Measurements from ENCODE around the gene HIPK2.

Gene HIPK2

DNA sequence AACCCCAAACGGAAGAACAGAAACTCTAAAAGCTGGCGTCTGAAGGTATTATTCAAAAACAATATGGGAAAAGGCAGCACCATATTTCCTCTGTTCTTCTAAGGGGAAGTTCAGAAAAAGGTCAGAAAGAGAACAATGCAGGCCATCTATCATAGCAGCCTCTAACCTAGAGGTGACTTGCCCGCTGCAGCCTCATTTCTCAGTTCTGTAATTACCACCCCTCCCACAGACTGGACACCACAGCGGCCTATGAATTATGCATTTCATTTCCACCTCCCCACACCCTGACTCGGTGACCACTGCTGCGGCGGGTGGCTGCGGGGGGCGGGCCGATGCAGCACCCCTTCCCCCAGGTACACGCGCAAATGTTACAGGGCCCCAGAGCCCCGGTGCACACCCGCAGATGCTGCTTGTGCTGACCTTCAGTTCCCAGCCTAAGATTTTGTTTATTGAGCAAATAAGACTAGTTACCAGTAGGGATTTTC is 128.8 kb downstream of the HIPK2 start:
- peak; percentile 8 for DNase-seq (ENCODE audit: low spot score)

DNA sequence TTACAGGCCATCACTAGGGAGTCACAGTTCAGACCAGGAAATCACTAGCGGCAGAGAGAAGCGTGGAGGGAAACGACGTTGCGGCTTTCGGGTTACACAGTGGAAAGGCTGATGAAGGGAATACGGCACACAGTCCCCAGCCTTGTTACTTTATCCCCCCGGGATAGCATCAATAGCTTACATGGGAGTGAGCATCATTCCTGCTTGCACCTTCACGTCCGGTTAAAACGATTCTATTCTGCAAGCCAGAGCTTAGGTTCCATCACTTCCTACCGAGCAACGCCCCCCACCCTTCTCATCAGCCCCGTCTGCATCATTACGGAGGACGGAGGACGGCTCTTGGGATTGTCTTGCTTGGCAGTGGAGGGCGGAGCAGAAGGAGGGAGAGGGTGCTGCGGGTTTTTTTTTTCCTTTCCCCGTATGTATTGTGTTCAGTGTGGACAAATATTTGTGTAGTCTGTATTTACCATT is 129.4 kb downstream of the HIPK2 start:
- no peak for DNase-seq (ENCODE audit: low spot score)

DNA sequence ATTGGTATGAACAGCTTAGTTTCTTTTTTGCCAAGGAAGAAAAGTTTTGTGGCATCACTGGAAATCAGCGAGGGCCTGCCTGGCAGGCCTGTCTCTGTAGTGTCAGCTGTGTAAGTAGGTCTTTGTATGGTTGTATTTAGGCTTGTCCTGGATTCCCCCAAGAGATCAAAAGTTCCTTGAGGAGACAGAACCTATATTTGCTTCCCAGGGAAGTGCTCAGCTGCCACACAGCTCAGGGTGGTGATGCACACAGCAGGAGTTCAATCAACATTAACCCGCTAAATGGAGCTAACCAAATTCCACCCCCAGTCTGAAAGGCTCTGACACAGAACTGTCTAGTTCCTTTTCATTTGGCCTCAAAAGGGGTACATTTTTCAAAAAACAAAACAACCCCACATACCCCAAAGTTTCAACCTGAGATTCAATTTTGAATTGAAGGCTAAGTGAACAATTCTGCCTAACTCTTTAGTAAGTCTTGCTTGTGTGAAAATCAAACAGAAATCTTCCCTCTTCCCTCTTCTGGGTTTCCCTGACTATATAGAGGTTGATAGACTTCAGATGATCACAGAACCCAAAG is 129.9 kb downstream of the HIPK2 start:
- DNase-seq (ENCODE audit: low spot score): no peak

DNA sequence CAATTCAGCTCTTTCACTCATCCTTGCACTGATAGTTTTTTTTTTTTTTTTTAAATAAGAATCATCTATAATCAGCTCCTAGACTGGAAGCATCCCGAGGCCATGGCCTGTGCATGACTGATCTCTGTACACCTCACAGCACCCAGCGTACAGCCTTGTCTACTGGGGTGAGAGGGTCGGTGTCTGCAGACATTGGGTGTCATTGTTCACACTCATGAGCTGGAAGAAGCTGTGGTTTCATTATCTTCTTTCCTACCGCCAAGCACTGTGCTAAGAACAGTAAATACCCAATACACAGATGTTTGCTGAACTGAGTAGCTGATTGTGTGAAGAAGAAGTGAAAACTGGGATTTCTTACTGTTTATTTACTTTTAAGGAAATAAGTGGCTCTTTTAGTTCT is 130.7 kb downstream of the HIPK2 start:
- peak; percentile 22 for DNase-seq (ENCODE audit: low spot score)

DNA sequence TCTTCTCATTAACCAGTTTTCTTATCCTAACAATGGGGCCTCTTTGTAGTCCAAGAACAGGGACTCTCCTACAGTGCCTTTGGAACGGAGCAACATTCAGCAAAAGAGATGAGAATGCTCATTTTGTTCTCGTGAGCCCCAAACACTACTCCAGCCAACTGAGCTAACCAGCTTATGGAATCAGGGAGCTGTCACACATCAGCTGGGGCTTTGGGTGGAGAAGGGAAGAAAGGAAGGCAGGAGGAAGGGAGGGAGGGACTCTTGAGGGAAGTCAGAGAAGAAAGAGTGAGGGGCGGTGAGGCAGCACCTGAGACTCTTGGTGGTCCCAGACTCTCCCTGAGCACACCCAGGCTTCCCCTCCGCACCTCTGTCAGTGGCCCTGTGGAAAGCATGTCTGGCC is 131.2 kb downstream of the HIPK2 start:
- no peak for DNase-seq (ENCODE audit: low spot score)

DNA sequence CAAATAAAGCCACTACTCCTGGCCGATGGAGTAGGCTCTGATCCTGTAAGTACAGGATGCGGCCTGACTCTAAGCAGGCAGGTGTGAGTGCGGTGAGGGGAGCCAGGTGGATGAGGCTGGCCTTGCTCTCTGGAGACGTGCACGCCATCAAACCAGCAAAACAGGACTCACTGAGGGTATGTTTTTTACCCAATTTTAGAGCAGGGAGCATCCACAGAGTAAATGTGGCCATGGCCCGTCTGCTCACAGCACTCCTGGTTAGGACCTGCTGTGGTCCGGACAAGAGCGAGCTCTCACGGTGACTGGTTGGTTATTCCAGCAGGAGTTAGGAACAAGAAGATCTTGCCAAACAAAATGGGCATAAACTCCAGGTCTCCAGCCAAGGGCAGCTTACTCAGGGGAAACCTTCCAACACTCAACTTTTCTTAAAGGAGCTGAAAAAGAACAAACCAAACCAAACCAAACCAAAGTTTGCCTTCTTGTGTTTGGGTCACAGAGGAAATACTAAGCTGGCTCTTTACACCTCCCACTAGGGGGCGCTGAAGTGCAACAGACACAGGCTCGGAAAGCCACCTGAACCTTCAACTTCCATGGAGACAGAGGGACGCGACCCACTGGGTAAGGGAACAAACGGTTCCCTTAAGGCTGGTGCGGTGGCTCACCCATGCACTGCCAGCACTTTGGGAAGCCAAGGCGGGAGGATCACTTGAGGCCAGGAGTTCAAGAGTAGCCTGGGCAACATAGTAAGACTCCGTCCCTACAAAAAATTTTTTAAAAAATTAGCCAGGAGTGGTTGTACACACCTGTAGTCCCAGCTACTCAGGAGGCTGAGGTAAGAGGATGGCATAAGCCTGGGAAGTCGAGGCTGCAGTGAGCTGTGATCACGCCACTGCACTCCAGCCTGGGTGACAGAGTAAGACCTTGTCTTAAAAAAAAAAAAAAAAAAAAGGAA is 131.9 kb downstream of the HIPK2 start:
- peak; percentile 81 for DNase-seq (ENCODE audit: low spot score)

DNA sequence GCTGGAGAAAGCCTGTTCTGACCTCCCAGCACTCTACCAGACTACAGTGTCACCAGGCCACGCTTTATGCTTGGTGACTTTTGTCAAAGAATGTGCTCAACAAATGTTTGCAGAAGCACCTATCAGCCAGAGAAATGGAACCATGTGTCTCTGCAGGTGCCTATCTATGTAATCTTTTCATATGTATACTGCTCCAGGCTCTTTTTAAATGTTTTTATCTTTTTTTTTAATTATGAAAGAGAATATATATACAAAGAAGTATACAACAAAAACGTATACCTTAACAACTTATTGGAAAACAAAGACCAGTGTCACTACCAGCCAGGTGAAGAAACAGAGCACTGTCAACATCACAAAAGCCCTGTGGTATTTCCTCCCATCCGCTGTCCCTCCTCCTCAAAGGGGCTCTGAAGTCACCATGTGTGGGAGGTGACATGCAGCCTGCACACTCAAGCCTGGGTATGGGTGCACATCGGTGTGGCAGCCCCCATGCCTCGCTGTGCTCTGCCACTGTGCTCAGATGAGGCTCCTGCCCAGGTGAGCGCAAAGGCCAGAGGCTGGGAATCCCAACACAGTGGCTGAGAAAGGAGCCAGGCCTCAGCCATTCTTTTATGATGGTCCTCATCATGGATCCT is 133.7 kb downstream of the HIPK2 start:
- DNase-seq (ENCODE audit: low spot score): no peak

DNA sequence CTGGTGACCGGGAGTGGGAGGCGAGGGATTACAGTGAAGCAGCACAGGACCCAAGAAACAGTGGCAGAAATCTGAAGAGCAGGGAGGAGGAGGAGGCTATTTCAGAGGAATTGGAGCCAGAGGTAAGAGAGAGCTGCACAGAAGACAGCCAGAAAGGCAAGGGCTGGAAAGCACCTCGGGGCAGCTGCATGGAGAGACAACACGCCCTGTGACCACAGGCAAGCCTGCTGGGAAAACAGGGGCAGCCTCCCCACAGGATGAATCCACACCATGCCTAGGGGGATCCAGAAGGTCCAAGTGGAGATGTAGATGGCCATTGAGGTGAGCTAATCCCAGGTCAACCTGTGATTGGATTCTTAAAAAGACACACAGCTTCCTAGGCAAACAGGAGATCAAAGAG is 135.5 kb downstream of the HIPK2 start:
- no peak for DNase-seq (ENCODE audit: low spot score)

DNA sequence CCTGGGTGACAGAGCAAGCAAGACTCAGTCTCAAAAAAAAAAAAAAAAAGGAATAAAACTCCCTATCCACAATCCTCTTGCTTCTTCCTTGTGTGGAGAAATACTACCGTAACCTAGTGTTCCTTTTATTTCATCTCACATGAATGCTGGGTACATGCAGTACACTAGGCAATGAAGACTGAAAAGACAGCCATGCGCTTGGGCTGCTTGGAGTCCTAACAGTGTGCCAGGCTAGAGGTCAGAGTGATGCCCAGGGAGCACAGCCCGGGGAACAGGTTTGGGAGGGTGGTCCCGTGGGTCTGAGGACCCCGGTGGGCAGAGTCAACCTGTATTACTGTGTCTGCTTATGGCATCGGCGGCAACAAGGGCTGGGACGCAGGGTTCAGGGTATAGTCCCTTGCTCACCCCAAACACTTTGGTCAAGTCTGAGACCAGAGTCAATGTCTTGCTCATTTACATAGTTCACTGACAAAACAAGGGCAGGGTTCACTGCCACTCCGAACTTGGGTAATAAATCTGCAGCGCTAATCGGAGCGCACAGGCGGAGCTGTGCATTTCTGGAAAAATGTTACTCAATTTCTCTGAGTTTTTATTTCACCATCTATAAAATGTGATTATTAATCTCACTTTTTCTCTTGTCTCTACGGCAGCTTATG is 136.3 kb downstream of the HIPK2 start:
- no peak for DNase-seq (ENCODE audit: low spot score)

DNA sequence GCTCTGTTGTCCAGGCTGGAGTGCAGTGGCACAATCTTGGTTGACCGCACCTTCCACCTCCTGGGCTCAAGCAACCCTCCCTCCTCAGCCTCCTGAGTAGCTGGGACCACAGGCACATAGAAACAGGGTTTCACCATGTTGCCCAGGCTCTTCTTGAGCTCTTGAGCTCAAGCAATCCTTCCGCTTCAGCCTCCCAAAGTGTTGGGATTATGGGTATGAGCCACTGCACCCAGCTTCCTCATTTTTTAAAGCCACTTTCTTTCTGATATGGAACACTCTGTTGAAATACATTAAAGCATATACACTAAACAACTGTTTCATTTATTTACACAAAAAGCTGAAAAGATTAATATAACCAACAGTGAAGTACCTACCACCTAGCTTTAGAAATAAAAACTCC is 137.1 kb downstream of the HIPK2 start:
- no peak for DNase-seq (ENCODE audit: low spot score)

DNA sequence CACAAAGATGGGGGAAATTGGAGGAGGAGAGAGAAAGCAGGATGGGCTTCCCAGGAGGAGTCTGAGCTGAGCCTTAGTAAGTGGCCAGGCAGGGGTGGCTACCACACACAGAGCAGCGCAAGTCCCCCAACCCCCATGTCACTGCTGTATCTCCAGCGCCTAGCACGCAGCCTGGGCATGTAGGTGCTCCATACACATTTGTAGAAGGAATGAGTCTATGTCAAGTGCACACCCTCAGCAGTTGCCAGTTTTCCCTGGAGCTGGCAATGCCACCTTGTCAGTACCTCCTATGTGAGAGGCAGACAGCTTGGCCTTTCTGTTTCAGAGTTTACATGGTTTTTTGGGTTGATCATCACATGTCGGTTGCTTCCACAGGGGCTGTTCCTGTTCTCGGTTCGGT is 138.2 kb downstream of the HIPK2 start:
- no peak for DNase-seq (ENCODE audit: low spot score)

DNA sequence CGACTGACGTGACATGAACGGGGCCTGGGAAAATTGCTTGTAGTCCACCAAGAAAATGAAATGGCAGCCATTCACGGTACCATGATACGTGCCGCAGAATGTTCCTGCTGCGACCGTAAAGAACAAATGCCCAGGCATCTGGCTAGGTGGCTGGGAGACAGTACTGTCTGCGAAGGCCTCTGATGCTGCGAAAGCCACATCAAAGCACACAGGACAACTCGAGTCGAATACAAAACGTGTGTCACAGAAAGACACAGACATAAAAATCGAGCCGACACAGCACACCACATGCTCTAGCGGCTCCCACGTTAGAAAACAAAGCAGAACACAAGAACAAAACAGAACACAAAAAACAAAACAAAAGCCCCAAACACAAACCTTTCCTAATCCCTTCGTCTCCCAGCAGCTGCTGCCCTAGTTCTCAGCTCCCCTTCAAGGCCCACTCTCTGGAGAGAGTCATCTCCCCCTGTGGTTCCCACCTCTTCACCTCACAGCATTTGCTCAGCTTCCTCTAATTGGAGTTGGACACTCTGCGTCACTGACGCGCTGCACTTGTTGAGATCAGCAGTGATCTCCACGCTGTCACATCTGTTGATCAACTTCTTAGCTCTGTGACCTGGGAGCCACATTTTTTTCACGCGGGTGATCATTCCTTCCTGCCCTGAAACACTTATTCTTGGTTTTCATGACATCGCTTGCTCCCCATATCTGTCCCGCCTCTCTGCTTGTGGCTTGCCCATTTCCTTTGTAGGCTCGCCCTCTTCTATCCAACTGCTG is 142.1 kb downstream of the HIPK2 start:
- peak; percentile 31 for DNase-seq (ENCODE audit: low spot score)

DNA sequence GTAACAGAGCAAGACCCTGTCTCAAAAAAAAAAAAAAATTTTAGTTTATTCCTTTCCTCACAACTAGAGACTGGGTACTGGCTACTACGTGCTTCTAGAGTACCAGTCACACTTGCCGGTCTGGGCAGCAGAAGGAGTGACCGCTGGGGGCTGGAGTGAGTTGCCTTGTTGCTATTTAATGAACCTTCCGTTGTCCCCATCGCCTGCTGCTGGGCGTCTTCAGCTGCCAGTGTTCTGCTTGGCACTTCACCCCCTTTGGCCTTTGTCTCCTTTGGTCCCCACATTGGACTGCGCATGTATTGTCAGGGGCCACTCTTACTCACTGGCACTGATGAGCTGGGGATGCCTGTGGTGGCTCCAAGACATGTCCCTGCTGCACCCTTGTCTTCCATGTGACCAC is 143.7 kb downstream of the HIPK2 start:
- DNase-seq (ENCODE audit: low spot score): no peak

DNA sequence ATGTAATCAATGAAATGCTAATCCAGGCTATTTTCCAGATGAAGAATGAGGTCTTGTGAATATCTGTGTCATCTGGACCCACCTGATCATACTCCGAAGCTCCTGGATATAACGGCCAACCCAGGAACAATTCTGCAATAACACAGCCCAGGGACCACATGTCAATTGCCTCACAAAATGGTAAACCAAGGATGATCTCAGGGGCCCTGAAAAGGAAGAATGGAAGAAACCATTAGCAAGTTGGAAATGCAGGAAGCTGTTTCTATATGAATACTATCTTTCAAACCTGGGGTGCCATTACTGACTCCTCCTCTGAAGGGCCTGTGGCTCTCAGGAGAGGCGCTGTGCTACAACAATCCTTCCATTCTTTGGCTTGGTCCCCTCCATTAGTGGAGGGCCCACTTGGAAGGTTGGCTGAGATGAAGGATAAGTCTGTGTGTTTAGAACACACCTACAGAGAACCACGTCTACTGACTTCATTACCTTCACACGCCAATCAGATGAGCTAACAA is 146.2 kb downstream of the HIPK2 start:
- no peak for DNase-seq (ENCODE audit: low spot score)

DNA sequence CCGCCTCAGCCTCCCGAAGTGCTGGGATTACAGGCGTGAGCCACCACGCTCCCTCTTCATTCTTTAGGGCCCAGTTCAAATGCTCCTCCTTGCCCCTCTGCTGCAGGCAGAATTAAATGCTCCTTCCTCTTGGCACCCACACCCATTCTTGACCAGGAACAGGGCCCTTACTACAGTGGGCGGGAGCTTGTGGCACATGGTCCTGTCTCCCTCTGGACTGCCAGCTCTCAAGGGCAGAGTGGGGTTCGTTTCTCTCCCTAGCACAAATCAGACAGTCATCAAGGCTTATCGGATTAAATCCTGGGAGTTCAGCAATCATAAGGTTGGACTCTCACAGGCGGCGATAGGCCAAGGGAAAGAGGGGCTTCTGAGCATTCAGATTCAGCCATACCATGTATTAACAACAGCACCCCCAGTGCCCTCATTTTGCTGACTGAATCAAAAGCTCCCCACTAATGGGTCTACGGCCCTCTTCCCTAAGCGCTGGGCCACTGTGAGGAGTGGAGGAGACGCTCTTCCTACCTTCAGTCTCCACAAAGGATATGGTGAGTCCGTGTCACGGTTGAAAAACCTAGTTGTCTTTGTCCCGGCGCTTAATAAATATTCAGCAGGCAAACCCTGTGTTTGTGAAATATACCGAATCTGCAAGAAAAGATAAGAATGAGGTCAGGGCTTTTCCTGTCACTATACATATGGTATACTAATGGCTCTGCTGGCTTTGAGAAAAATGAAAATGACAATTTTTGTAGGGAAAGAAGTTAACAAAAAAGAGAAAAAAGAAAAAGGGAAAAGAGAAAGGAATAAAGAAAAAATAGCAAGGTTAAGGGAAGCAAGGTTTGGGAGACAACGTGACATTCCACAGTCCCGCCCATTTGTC is 146.9 kb downstream of the HIPK2 start:
- DNase-seq (ENCODE audit: low spot score): no peak

DNA sequence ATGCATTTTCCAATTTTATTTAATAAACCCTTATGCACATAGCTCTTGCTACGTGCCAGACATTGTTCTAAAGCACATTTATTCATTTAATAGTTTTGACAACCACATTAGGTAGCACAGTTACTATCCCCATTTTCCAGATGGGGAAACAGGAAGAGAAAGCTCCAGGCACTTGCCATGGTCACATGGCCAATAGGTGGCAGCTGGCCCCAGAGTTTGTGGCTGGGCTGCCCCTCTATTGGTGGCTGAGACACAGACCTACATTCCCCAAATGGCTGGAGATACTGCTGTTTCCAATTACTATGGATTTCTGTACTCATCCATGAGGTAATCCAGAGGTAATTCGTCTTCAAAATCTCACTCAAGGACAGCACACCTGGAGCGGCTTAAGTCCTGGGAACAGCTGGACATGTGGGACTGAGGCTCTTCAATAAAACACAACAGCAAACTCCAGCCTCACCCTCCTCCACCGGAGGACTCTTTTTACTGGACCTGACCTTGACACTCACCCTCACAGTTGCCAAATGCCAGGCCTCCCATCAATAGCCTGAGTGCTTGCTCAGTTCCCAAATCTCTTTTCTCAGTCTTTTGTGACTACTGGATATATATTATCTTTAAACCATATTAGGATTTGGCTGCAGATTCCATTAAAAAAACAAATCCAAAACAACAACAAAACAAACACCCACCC is 148.3 kb downstream of the HIPK2 start:
- DNase-seq (ENCODE audit: low spot score): no peak

DNA sequence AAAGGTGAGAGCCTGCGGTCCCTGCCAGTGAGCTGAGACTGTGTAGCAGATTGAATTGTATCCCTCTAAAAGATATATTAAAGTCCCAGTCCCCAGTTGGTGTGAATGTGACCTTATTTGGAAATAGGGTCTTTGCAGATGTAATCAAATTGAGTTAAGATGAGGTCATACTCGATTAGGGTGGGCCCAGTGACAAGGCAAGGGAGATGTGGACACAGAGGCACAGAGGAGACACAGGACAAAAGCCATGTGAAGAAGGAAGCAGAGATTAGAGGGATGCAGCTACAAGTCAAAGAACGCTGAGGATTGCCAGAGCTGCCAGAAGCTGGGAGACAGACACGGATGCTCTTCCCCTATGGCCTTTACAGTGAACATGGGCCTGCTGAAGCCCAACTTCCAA is 150.0 kb downstream of the HIPK2 start:
- DNase-seq (ENCODE audit: low spot score): no peak

DNA sequence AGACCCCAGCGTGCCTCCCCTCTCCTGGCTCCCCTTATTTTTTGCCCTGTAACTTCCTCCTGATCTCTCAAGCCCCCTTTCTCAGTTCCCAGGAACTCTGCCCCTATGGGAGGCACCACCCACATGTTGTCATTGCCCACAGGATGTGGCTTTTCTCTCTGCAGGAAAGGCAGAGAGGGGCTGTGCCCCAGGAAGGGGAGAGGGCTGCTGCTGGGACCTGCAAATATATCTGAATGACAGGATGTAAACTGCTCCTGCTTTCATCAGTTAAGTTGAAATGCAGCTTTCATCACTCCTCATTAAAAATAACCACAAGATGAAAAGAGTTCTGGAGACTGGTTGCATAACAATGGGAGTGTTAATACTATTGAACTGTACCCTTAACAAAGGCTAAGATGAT is 151.0 kb downstream of the HIPK2 start:
- DNase-seq (ENCODE audit: low spot score): peak; percentile 20

DNA sequence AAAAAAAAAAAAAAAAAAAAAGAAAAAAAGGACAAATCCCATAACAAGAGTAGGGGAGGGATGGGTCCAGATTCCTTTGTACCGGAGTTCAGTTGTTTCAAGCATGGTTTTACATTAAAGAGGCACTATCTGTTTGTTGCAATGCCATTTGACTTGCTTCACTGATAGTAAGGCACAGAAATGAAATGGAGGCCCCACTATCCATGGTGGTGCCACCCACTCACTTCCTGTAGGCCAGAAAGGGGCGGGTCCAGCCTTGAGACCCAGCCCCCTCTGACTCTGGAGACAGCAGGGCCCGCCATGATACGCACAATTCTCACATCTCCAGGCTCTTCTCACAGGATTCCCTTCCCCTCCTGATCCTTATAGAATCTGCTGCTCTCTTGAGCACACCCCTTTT is 154.3 kb downstream of the HIPK2 start:
- no peak for DNase-seq (ENCODE audit: low spot score)

Data from CD4-positive, alpha-beta T cell treated with Interleukin-2 at 100 ng/mL for 4 hours (primary cell).